ENCODE data around the gene MYL10. TPM values are rescaled to one million over a fixed set of nuclear protein-coding genes. Genes with fewer than 3 reads are reported as not detected.

The MYL10 gene
- total RNA-seq, 2 experiments from 2014 or later, result not detected

DNA sequence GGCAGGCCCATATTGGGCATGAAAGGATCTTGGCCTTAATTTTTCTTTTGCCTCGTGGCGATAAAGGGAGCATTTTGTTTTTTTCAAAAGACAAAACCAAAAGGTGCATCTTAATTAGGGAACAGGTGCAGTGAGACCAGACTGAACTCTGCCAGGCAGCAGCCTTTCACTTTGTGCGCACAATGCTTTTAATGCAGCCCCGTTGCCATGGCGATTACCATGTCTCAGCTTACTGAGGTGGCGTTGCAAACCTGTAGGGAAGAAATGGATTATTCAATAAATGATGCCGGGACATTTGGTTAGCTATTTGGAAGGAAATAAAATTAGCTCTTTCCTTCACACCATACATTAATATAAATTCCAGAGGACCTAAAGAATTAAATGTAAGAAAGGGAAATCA is 61.9 kb downstream of the MYL10 start:
- CTCF ChIA-PET, result no interaction called here
- DNase-seq, result no peak

DNA sequence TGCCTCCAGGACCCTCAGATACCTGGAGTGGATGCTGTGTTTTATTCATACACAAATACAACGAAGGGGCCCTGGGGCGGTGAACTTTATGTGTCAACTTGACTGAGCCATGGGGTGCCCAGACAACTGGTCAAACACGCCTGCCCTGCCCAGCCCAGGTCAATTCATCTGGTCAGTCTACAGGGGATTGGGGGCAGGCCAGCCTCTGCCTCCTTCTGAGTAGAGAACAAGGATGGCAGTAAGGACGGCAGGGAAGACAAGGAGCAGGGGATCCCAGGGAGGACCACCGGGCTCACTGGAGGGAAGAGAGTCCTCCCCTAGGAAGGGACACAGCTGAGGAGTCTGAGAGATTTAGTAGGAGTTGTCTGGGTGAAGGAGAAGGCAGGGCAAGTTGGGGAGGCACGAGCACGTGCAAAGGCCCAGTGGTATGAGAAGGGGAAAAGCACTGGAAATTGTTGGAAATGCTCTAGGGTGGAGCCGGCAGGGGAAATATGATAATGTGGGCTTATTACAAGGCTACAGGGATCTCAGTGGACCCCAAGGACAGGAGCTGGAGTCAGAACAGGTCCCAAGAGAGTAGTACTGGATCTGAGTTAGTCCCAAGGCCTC is 63.4 kb downstream of the MYL10 start:
- intact Hi-C loops (cut with micrococcal nuclease), result no loop called here
- POLR2A ChIA-PET, result no interaction called here
- Mint-ChIP-seq H3K27me3 (no peaks in the 10 kb centered on the region), H3K9me3 (peaks cover 2% of the 10 kb centered on the region), H3K4me3 (no peak overlapping the region), H3K36me3 (ENCODE audit: low read depth) (no peaks in the 10 kb centered on the region), H3K27ac (no peak overlapping the region), H3K4me1 (ENCODE audit: low read depth) (no peaks in the 10 kb centered on the region)
- CTCF ChIA-PET, result interaction anchor here (1.4 kb wide), 1 partner anchor 58 kb away, joined by 3 read pairs; no protein-coding TSS in a partner anchor
- no peak for DNase-seq
- TF ChIP-seq, protein P1, sequence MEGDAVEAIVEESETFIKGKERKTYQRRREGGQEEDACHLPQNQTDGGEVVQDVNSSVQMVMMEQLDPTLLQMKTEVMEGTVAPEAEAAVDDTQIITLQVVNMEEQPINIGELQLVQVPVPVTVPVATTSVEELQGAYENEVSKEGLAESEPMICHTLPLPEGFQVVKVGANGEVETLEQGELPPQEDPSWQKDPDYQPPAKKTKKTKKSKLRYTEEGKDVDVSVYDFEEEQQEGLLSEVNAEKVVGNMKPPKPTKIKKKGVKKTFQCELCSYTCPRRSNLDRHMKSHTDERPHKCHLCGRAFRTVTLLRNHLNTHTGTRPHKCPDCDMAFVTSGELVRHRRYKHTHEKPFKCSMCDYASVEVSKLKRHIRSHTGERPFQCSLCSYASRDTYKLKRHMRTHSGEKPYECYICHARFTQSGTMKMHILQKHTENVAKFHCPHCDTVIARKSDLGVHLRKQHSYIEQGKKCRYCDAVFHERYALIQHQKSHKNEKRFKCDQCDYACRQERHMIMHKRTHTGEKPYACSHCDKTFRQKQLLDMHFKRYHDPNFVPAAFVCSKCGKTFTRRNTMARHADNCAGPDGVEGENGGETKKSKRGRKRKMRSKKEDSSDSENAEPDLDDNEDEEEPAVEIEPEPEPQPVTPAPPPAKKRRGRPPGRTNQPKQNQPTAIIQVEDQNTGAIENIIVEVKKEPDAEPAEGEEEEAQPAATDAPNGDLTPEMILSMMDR (IDR thresholded peaks at IDR 0.05), result no peak
- no peak for ATAC-seq

More for the DNA sequence above, 61.9 kb downstream of the MYL10 start:
- no peak for ATAC-seq
- Mint-ChIP-seq H3K36me3 (ENCODE audit: low read depth) (no peaks in the 10 kb centered on the region), H3K27ac (no peak overlapping the region), H3K9me3 (peaks cover 5% of the 10 kb centered on the region), H3K4me3 (no peak overlapping the region), H3K4me1 (ENCODE audit: low read depth) (no peaks in the 10 kb centered on the region), H3K27me3 (peaks cover 1% of the 10 kb centered on the region)
- POLR2A ChIA-PET, result no interaction called here
- TF ChIP-seq, protein P1 (IDR thresholded peaks at IDR 0.05), result no peak
- intact Hi-C loops (cut with micrococcal nuclease), result no loop called here

DNA sequence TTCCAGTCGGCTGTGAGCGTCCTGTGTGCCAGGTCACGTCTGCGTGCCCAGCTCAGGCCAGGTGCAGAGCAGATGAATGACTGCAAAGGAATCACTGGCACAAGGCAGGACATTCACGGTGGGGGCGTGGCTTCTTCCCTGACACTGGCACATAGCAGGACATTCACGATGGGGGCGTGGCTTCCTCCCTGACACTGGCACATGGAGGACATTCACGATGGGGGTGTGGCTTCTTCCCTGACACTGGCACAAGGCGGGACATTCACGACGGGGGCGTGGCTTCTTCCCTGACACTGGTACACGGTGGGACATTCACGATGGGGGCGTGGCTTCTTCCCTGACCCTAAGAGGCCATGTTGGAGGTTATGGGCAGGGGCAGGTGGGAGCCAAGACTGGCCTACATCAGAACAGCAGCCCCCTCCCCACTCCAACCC is 64.3 kb downstream of the MYL10 start:
- no peak for DNase-seq
- H3K9me3 Mint-ChIP-seq, result peaks cover 2% of the 10 kb centered on the region

DNA sequence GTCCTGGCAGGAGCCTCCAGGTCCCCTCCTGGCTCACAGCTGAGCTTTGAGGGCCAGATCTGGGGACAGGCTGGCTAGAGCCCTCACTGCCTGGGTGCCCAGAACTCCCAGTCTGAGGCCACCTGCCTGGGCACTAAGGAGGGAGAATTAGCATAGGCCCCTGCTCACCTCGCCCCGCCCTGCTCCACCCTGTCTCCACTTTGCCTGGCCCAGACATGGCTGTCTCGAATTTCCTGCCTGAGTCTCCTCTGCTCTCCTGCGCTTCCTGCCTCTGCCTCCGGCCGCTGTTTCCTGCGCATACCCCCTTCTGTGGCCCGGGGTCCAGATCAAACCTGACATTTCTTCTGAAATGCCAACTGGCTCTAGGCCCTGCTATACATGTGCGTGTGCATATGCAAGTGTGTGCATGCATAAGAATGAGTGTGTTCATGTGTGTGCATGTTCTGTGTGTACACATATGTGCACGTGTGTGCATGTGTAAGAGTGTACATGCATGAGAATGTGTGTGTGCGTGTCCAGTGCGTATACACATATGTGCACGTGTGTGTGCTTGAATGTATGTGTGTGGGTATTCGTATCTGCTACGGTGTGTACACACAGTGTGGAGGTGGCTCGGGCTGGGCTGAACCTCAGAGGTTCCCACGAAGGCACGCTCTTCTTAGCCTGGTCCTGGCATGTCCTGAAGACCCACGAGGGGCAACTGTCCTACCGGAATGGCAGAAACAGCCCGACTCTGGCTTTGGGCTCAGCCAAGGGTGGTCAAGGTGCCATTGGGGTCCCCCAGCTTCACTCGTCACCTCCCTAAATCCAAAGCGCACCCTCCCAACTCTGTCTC is 64.9 kb downstream of the MYL10 start:
- CTCF ChIA-PET, result no interaction called here
- H3K27me3 Mint-ChIP-seq, result no peaks in the 10 kb centered on the region
- POLR2A ChIA-PET, result no interaction called here
- TF ChIP-seq, protein P1 (IDR thresholded peaks at IDR 0.05), result no peak
- no peak for DNase-seq
- H3K27ac Mint-ChIP-seq, result no peak overlapping the region
- intact Hi-C loops (cut with micrococcal nuclease), result no loop called here
- no peaks in the 10 kb centered on the region for H3K36me3 Mint-ChIP-seq (ENCODE audit: low read depth)
- no peak overlapping the region for H3K4me3 Mint-ChIP-seq
- ATAC-seq, result no peak
- H3K9me3 Mint-ChIP-seq, result no peaks in the 10 kb centered on the region
- no peaks in the 10 kb centered on the region for H3K4me1 Mint-ChIP-seq (ENCODE audit: low read depth)

More for the DNA sequence above, 64.3 kb downstream of the MYL10 start:
- H3K27me3 Mint-ChIP-seq, result no peaks in the 10 kb centered on the region
- no peak for ATAC-seq
- no peaks in the 10 kb centered on the region for H3K4me1 Mint-ChIP-seq (ENCODE audit: low read depth)
- H3K36me3 Mint-ChIP-seq (ENCODE audit: low read depth), result no peaks in the 10 kb centered on the region
- no peak overlapping the region for H3K27ac Mint-ChIP-seq
- intact Hi-C loops (cut with micrococcal nuclease), result no loop called here
- no peak overlapping the region for H3K4me3 Mint-ChIP-seq
- POLR2A ChIA-PET, result no interaction called here
- CTCF ChIA-PET, result no interaction called here
- TF ChIP-seq, protein P1 (IDR thresholded peaks at IDR 0.05), result no peak

Other genes with a start within 250 kb of the MYL10 start
- 10 to 100 TPM; 20.2 to 20.4 TPM for gene CUX1, start 188.3 kb upstream of the MYL10 start, total RNA-seq

Measured in activated CD8-positive, alpha-beta T cell treated with anti-CD3 and anti-CD28 coated beads for 36 hours (primary cell).